Adrenal gland (tissue), 19 donors: ENCODE data around the gene TUBB2A. TPM values are rescaled to one million over a fixed set of nuclear protein-coding genes. Genes with fewer than 3 reads are reported as not detected.

ENCODE experiments used
- DNase-seq, 7 donors: peaks; one replicate each; pipeline ENCODE4 v3.0.0-alpha.2; 2019 to 2020
- H3K27ac ChIP-seq, 5 donors: fragments of 200-600 bp; sonication (generic) in 4 of 5; 1 replicate in 3 of 5; 2 replicates in 2 of 5; pipeline versions ENCODE4 v1.5.1 to v1.8.0; 2016 to 2020; ENCODE audit warnings: mild to moderate bottlenecking in 1 of 5
- H3K27me3 ChIP-seq: fragments of 200-600 bp; 2 replicates; pipeline ENCODE4 v1.8.0; 2021
- H3K36me3 ChIP-seq, 2 donors: fragments of 200-600 bp; replicated peaks in 1 of 2; 1 replicate in 1 of 2; 2 replicates in 1 of 2; pipeline versions ENCODE4 v1.5.1 to v1.8.0; 2018 to 2022
- H3K4me1 ChIP-seq, 2 donors: fragments of 200-600 bp; replicated peaks in 1 of 2; 1 replicate in 1 of 2; 2 replicates in 1 of 2; pipeline versions ENCODE4 v1.5.1 to v1.8.0; 2018 to 2021
- H3K4me3 ChIP-seq, 4 donors: fragments of 200-600 bp; sonication (generic) in 3 of 4; one replicate each; pipeline ENCODE4 v1.5.1; 2016 to 2018
- H3K9me3 ChIP-seq, 3 donors: fragments of 200-600 bp; sonication (generic) in 1 of 3; replicated peaks in 1 of 3; 1 replicate in 2 of 3; 2 replicates in 1 of 3; pipeline versions ENCODE4 v1.5.1 to v1.8.0; 2016 to 2021
- CTCF ChIP-seq, 6 experiments: fragments of 450-650 bp in 4 of 6; fragments of 200-600 bp in 2 of 6; sonication (generic) in 1 of 6; IDR thresholded peaks; 1 replicate in 5 of 6; 2 replicates in 1 of 6; pipeline versions ENCODE4 v1.5.1 to v1.8.0; 2016 to 2021; ENCODE audit warnings: antibody characterized with exemption in 6 of 6, mild to moderate bottlenecking in 2 of 6, moderate library complexity in 1 of 6
- POLR2A ChIP-seq, 2 donors: fragments of 450-650 bp; IDR thresholded peaks; one replicate each; pipeline ENCODE4 v1.6.1; 2017; ENCODE audit warnings: antibody characterized with exemption in 2 of 2, mild to moderate bottlenecking in 2 of 2, moderate library complexity in 1 of 2
- WGBS, 4 donors: extraction: QIAGEN DNeasy Blood & Tissue Kit in 2 of 4; methylation state at CpG; one replicate each; pipeline versions ENCODE4 v1.1.5 to v1.1.7; 2013 to 2017; 5-methylcytosine and 5-hydroxymethylcytosine counted together
- intact Hi-C, 2 donors: fragments of 100-400 bp; cut with DNase I; formaldehyde crosslinking; loops; one replicate each; pipeline versions ENCODE4 v1.14.1 to v1.15.0; 2022 to 2023
- long read RNA-seq, 10 donors: library from polyadenylated mRNA in 3 of 10; unstranded in 2 of 10; stranded (forward) in 1 of 10; transcript quantifications; one replicate each; pipeline ENCODE4 v2.0.0 and lab custom pipeline, GENCODE V29; 2021 to 2026
- polyA plus RNA-seq, 3 donors: library from polyadenylated mRNA; stranded (reverse); fragments of 200-250 nt in 2 of 3; fragments of 350-450 nt in 1 of 3; fragmentation: Illumina TruSeq in 1 of 3; extraction: RNeasy Lipid Tissue Mini Kit (QIAGEN cat#74804) in 1 of 3; gene quantifications; one replicate each; pipeline ENCODE4 v1.2.3, GENCODE V29; 2013 to 2014
- total RNA-seq, 9 donors: library from RNA; depleted of rRNA in 4 of 9; stranded (reverse); fragments of >200 nt in 4 of 9; fragments of 120-200 nt in 1 of 9; fragmentation: NEBNext Ultra II Directional in 1 of 9; extraction: Animal tissue kit (Norgen Biotek cat#: 25700) in 1 of 9; gene quantifications; one replicate each; pipeline versions ENCODE4 v1.1.0 to v1.2.4, GENCODE V29; 2013 to 2023
- donor health status: healthy with polysubstance abuse.
- donor health status: Bipolar disorder and iron deficiency.
- donor health status: DM: yes; HTN: yes; CAD: no.
- donor health status: DM: no; HTN: no; CAD: no.
- donor health status: DM: no; HTN: no; CAD: no.
- donor health status: DM: yes; HTN: yes; CAD: no.

The TUBB2A gene
- 10 to 100 TPM in 7 of 9 donors, 1 to 10 TPM in 2; 6.4 to 59.9 (median 21.9) TPM for total RNA-seq
- 10 to 100 TPM; 10.7 to 18.4 (median 13.6) TPM for polyA plus RNA-seq
- long read RNA-seq, donor 1, transcript TUBB2A-201 (4 exons, 1,595 nt), result major isoform, 23 of 24 reads
- long read RNA-seq, donor 1, partial matches to known transcripts, result 0 of 24 reads
- long read RNA-seq, donor 1, other reads (novel, unspliced or antisense), result 0 of 24 reads
- long read RNA-seq, donor 2, transcript TUBB2A-201 (4 exons, 1,595 nt), result major isoform, 7 of 7 reads
- long read RNA-seq, donor 2, partial matches to known transcripts, result 0 of 7 reads
- long read RNA-seq, donor 2, other reads (novel, unspliced or antisense), result 0 of 7 reads
- long read RNA-seq, donor 3, transcript TUBB2A-201 (4 exons, 1,595 nt), result major isoform, 23 of 23 reads
- long read RNA-seq, donor 3, partial matches to known transcripts, result 0 of 23 reads
- long read RNA-seq, donor 3, other reads (novel, unspliced or antisense), result 0 of 23 reads
- long read RNA-seq, donor 4, partial matches to known transcripts, result 0 of 2 reads
- long read RNA-seq, donor 4, other reads (novel, unspliced or antisense), result 0 of 2 reads
- long read RNA-seq, donor 5, transcript TUBB2A-201 (4 exons, 1,595 nt), result major isoform, 24 of 24 reads
- long read RNA-seq, donor 5, partial matches to known transcripts, result 0 of 24 reads
- long read RNA-seq, donor 5, other reads (novel, unspliced or antisense), result 0 of 24 reads
- long read RNA-seq, donor 6, transcript TUBB2A-201 (4 exons, 1,595 nt), result major isoform, 5 of 6 reads
- long read RNA-seq, donor 6, partial matches to known transcripts, result 0 of 6 reads
- long read RNA-seq, donor 6, other reads (novel, unspliced or antisense), result 1 of 6 reads
- long read RNA-seq, donor 7, transcript TUBB2A-201 (4 exons, 1,595 nt), result major isoform, 13 of 14 reads
- long read RNA-seq, donor 7, partial matches to known transcripts, result 0 of 14 reads
- long read RNA-seq, donor 7, other reads (novel, unspliced or antisense), result 0 of 14 reads
- long read RNA-seq, donor 8, transcript TUBB2A-201 (4 exons, 1,595 nt), result major isoform, 20 of 20 reads
- long read RNA-seq, donor 8, partial matches to known transcripts, result 0 of 20 reads
- long read RNA-seq, donor 8, other reads (novel, unspliced or antisense), result 0 of 20 reads
- long read RNA-seq, donor 9, transcript TUBB2A-201 (4 exons, 1,595 nt), result major isoform, 7 of 7 reads
- long read RNA-seq, donor 9, partial matches to known transcripts, result 0 of 7 reads
- long read RNA-seq, donor 9, other reads (novel, unspliced or antisense), result 0 of 7 reads
- long read RNA-seq, donor 10, transcript TUBB2A-201 (4 exons, 1,595 nt), result major isoform, 11 of 11 reads
- long read RNA-seq, donor 10, partial matches to known transcripts, result 0 of 11 reads
- long read RNA-seq, donor 10, other reads (novel, unspliced or antisense), result 0 of 11 reads

GRCh38 chr6:3157131-3157933, at the start of gene TUBB2A:
TSS of gene TUBB2A (minus strand) at chr6:3157544. CDS start at chr6:3157463, 81 bp downstream.
- intact Hi-C loops, result no loop called here
- Histone ChIP-seq H3K27me3 (no peaks in the 10 kb centered on the region), H3K9me3 (no peaks in the 10 kb centered on the region), H3K4me3 (peak within 1 kb of the TSS; percentile 40 to 88 (median 70)), H3K36me3 (peaks cover 0 to 5% of the 10 kb centered on the region in 2 donors), H3K27ac (peak within 1 kb of the TSS in 4 of 5 donors; percentile 70 to 92 (median 82)), H3K4me1 (no peaks in the 10 kb centered on the region)
- peak; percentile 64 to 87 (median 79) for DNase-seq
- 0 to 1% (median 1%) methylated on average over 3 to 95 of the region's 95 CpGs for WGBS, 4 donors
- TF ChIP-seq POLR2A (IDR thresholded peaks at IDR 0.05) (peak; percentile 89 to 90), CTCF (IDR thresholded peaks at IDR 0.05) (peak in 3 of 6 experiments; percentile 26 to 57 (median 47))

DNA sequence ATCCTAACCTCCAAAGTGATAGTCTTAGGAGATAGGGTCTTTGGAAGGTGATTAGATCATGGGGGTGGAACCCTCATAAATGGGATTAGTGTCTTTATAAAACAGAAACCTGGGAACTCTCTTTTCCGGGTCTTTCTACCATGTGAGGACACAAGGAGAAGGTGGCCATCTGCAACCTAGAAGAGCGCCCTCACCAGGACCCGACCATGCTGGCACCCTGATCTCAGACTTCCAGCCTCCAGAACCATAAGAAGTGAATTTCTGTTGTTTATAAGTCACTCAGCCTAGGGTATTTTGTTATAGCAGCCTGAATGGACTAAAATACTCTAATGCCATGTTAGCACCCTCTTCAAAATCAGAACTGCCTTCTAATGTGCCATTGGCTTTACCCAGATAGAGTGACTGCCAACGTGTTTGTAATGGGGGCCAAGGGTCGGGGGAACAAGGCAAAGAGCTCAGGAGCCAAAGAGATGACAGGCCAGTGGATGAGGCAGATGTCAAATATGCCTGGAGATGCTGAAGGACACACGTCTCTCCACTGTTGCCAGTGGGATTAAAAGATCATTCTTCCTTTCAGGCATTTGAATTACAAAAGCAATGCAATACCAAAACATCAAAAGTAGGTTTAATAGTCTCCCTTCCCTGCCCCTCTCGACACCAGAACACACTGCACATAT, 49.1 kb upstream of the TUBB2A start:
- Histone ChIP-seq H3K27ac (no peak overlapping the region), H3K27me3 (no peaks in the 10 kb centered on the region), H3K36me3 (no peaks in the 10 kb centered on the region), H3K9me3 (no peaks in the 10 kb centered on the region), H3K4me1 (no peaks in the 10 kb centered on the region), H3K4me3 (no peak overlapping the region)
- no peak for DNase-seq
- 80 to 83% (median 83%) methylated on average over 7 of the region's 7 CpGs for WGBS, 4 donors
- TF ChIP-seq POLR2A (IDR thresholded peaks at IDR 0.05) (no peak), CTCF (IDR thresholded peaks at IDR 0.05) (no peak)
- intact Hi-C loops, result no loop called here

DNA sequence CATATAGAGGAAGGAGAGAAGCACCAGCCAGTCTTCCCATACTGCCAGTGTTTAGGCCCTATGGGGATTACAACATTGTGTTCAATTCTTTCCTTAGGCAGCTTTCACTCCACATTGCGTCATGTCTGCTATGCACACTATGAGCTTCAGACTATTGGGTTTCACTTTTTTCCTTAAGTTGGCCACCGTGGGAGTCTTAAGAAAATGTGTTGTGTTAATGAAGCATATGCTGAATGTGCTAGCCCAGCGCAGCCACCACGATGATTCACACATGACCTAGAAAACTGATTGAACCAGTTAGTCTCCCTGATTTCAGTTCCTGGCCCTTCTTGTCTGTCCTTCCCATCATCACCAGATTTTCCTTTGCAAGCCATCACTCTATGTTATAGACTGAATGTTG, 48.6 kb upstream of the TUBB2A start:
- H3K27me3 ChIP-seq, result no peaks in the 10 kb centered on the region
- no peak for DNase-seq
- intact Hi-C loops, result no loop called here
- no peaks in the 10 kb centered on the region for H3K4me1 ChIP-seq
- H3K27ac ChIP-seq, result no peak overlapping the region
- no peaks in the 10 kb centered on the region for H3K9me3 ChIP-seq
- no peaks in the 10 kb centered on the region for H3K36me3 ChIP-seq
- WGBS, 4 donors, result 65 to 77% (median 69%) methylated on average over 4 of the region's 4 CpGs
- TF ChIP-seq POLR2A (IDR thresholded peaks at IDR 0.05) (no peak), CTCF (IDR thresholded peaks at IDR 0.05) (no peak)
- H3K4me3 ChIP-seq, result no peak overlapping the region
